ENCODE data around the gene PCDHA8. TPM values are rescaled to one million over a fixed set of nuclear protein-coding genes. Genes with fewer than 3 reads are reported as not detected.
A peak's percentile ranks its signal among the peaks of the same experiment; 100 is the strongest.
"Not testable (repeated sequence)": the region's sequence is repeated elsewhere in the genome, so short reads cannot be mapped to it uniquely, and the experiment has no call there.

The PCDHA8 gene, protein sequence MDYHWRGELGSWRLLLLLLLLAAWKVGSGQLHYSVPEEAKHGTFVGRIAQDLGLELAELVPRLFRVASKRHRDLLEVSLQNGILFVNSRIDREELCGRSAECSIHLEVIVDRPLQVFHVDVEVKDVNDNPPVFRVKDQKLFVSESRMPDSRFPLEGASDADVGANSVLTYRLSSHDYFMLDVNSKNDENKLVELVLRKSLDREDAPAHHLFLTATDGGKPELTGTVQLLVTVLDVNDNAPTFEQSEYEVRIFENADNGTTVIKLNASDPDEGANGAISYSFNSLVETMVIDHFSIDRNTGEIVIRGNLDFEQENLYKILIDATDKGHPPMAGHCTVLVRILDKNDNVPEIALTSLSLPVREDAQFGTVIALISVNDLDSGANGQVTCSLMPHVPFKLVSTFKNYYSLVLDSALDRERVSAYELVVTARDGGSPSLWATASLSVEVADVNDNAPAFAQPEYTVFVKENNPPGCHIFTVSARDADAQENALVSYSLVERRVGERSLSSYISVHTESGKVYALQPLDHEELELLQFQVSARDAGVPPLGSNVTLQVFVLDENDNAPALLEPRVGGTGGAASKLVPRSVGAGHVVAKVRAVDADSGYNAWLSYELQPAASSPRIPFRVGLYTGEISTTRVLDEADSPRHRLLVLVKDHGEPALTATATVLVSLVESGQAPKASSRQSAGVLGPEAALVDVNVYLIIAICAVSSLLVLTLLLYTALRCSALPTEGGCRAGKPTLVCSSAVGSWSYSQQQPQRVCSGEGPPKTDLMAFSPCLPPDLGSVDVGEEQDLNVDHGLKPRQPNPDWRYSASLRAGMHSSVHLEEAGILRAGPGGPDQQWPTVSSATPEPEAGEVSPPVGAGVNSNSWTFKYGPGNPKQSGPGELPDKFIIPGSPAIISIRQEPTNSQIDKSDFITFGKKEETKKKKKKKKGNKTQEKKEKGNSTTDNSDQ
- total RNA-seq = 1 to 10 TPM; 2.1 to 4.6 TPM

GRCh38 chr5:140840978-140841962 is at the start of gene PCDHA8:
Gene PCDHA8, plus strand, starts transcription at chr5:140841187. Its CDS starts 135 bp downstream, at chr5:140841322.
- 17 to 25% methylated on average over 38 to 47 of the region's 47 CpGs for WGBS, 2 donors
- Histone ChIP-seq H3K27me3 (no peaks in the 10 kb centered on the region), H3K4me1 (no peaks in the 10 kb centered on the region), H3K36me3 (replicated peaks in 1 of 2; ENCODE audit: insufficient read depth in 1 of 2, low read depth in 2 of 2) (no peaks in the 10 kb centered on the region), H3K4me3 (no peak within 1 kb of the TSS), H3K9me3 (peaks cover 0 to 27% (median 0%) of the 10 kb centered on the region in 3 donors), H3K27ac (no peak within 1 kb of the TSS)
- DNase-seq = no peak
- no peak for ATAC-seq
- TF ChIP-seq, protein P1, sequence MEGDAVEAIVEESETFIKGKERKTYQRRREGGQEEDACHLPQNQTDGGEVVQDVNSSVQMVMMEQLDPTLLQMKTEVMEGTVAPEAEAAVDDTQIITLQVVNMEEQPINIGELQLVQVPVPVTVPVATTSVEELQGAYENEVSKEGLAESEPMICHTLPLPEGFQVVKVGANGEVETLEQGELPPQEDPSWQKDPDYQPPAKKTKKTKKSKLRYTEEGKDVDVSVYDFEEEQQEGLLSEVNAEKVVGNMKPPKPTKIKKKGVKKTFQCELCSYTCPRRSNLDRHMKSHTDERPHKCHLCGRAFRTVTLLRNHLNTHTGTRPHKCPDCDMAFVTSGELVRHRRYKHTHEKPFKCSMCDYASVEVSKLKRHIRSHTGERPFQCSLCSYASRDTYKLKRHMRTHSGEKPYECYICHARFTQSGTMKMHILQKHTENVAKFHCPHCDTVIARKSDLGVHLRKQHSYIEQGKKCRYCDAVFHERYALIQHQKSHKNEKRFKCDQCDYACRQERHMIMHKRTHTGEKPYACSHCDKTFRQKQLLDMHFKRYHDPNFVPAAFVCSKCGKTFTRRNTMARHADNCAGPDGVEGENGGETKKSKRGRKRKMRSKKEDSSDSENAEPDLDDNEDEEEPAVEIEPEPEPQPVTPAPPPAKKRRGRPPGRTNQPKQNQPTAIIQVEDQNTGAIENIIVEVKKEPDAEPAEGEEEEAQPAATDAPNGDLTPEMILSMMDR (IDR thresholded peaks at IDR 0.05) = no peak
- no peak for TF ChIP-seq POLR2A (IDR thresholded peaks at IDR 0.05)
- intact Hi-C loops (cut with DNase I) = no loop called here

DNA sequence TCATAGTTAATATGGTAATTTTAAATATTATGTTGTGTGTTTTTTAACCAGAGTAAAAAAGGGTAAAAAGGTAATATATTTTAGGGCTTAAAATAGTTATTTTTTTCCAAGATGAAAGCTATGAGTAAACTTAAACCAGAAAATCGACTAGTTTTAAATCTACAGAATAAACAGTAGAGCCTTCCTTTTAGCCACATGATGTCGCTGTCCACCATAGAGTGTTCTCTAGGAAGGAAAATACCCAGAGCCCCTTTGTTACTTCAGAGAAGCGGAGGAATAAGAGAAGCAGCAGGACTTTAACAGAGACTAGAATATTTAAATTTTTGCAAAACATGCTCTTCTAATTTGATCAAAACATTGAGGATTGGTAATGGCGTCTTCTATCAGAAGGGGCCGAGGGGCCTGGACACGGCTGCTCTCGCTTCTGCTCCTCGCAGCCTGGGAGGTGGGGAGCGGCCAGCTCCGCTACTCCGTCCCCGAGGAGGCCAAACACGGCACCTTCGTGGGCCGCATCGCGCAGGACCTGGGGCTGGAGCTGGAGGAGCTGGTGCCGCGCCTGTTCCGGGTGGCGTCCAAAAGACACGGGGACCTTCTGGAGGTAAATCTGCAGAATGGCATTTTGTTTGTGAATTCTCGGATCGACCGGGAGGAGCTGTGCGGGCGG is 46.3 kb upstream of the PCDHA8 start, which contains the start of gene PCDHA2:
TSS of gene PCDHA2 (plus strand) at position 258 of the 664 bp plus-strand sequence.
- Histone ChIP-seq H3K4me1 (no peaks in the 10 kb centered on the region), H3K4me3 (no peak within 1 kb of the TSS), H3K9me3 (peaks cover 0 to 55% (median 2%) of the 10 kb centered on the region in 3 donors), H3K27me3 (no peaks in the 10 kb centered on the region), H3K36me3 (replicated peaks in 1 of 2; ENCODE audit: insufficient read depth in 1 of 2, low read depth in 2 of 2) (no peaks in the 10 kb centered on the region), H3K27ac (no peak within 1 kb of the TSS)
- TF ChIP-seq, protein P1 (IDR thresholded peaks at IDR 0.05) = peak in 3 of 7 experiments; percentile 5 to 27 (median 9)
- TF ChIP-seq POLR2A (IDR thresholded peaks at IDR 0.05) = no peak
- intact Hi-C loops (cut with DNase I) = no loop called here
- 14 to 21% methylated on average over 21 to 27 of the region's 27 CpGs for WGBS, 2 donors
- DNase-seq (no peak), ATAC-seq (no peak)

DNA sequence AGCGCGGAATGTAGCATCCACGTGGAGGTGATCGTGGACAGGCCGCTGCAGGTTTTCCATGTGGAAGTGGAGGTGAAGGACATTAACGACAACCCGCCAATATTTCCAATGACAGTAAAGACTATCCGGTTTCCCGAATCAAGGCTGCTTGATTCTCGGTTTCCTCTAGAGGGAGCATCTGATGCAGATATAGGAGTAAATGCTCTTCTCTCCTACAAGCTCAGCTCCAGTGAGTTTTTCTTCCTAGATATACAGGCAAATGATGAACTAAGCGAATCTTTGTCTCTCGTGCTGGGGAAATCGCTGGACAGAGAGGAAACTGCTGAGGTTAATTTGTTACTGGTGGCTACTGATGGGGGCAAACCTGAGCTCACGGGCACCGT is 45.7 kb upstream of the PCDHA8 start:
- intact Hi-C loops (cut with DNase I) = no loop called here
- H3K27me3 ChIP-seq = no peaks in the 10 kb centered on the region
- no peak for TF ChIP-seq POLR2A (IDR thresholded peaks at IDR 0.05)
- TF ChIP-seq, protein P1 (IDR thresholded peaks at IDR 0.05) = no peak
- no peak overlapping the region for H3K4me3 ChIP-seq
- WGBS, 2 donors = 15 to 22% methylated on average over 14 to 15 of the region's 15 CpGs
- DNase-seq = no peak
- ATAC-seq = no peak
- H3K9me3 ChIP-seq = peaks cover 0 to 55% (median 2%) of the 10 kb centered on the region in 3 donors
- no peaks in the 10 kb centered on the region for H3K4me1 ChIP-seq
- no peak overlapping the region for H3K27ac ChIP-seq
- no peaks in the 10 kb centered on the region for H3K36me3 ChIP-seq (replicated peaks in 1 of 2; ENCODE audit: insufficient read depth in 1 of 2, low read depth in 2 of 2)

- H3K4me1 ChIP-seq; H3K27ac ChIP-seq; H3K27me3 ChIP-seq; H3K4me3 ChIP-seq; intact Hi-C loops (cut with DNase I); ATAC-seq; H3K36me3 ChIP-seq (replicated peaks in 1 of 2; ENCODE audit: insufficient read depth in 1 of 2, low read depth in 2 of 2); DNase-seq: not testable (repeated sequence)
- 37 to 40% methylated on average over 16 to 72 of the region's 72 CpGs for WGBS, 2 donors
- peaks cover 0 to 56% (median 2%) of the 10 kb centered on the region in 3 donors for H3K9me3 ChIP-seq
Observed at GRCh38 chr5:140796072-140796717, 44.8 kb upstream of the PCDHA8 start.

All from body of pancreas (tissue), 4 donors.